LNCaP clone FGC (cell line): ENCODE data around the gene MAD1L1.

Experiments
- DNase-seq: peaks from one replicate; pipeline ENCODE4 v3.0.0-alpha.2; 2011; ENCODE audit warnings: low read depth
- H3K4me3 ChIP-seq: 2 replicates; pipeline ENCODE4 v1.5.1; 2011; ENCODE audit warnings: mild to moderate bottlenecking, low read depth, low read length, control low read depth
- TF ChIP-seq, protein P1 (sequence below): IDR thresholded peaks from 2 replicates; pipeline ENCODE4 v1.5.1; 2012; ENCODE audit warnings: mild to moderate bottlenecking; ENCODE audit not compliant: control insufficient read depth, insufficient read depth; ENCODE audit errors: extremely low read depth

MAD1L1 gene

DNA sequence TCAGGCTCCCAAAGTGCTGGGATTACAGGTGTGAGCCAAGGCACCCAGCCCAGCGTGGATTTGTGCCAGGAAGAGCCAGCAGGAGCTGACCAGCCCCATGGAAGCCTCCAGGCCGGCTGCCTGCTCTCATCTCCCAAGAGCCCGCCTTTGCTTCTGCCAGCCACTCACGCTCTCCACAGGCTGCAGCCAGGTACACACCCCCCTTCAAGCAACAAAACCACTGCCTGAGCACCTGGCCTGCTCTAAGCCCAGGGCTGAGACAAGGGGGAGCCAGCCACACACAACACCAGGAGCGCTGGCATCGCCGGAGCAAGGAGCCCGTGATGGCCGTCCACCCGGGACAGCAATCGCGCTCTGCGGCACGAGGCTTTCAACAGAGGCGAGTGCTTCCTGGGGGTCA is 34.5 kb downstream of the MAD1L1 start:
- TF ChIP-seq, protein P1, sequence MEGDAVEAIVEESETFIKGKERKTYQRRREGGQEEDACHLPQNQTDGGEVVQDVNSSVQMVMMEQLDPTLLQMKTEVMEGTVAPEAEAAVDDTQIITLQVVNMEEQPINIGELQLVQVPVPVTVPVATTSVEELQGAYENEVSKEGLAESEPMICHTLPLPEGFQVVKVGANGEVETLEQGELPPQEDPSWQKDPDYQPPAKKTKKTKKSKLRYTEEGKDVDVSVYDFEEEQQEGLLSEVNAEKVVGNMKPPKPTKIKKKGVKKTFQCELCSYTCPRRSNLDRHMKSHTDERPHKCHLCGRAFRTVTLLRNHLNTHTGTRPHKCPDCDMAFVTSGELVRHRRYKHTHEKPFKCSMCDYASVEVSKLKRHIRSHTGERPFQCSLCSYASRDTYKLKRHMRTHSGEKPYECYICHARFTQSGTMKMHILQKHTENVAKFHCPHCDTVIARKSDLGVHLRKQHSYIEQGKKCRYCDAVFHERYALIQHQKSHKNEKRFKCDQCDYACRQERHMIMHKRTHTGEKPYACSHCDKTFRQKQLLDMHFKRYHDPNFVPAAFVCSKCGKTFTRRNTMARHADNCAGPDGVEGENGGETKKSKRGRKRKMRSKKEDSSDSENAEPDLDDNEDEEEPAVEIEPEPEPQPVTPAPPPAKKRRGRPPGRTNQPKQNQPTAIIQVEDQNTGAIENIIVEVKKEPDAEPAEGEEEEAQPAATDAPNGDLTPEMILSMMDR: no peak
- peak; percentile 85 for DNase-seq
- H3K4me3 ChIP-seq: no peak overlapping the region

- no peak overlapping the region for H3K4me3 ChIP-seq
- DNase-seq: no peak
- TF ChIP-seq, protein P1: no peak
These were observed 35.1 kb downstream of the MAD1L1 start for GRCh38 chr7:2197436-2198155.

GRCh38 chr7:2196381-2197378 is 36.1 kb downstream of the MAD1L1 start:
- TF ChIP-seq, protein P1: no peak
- H3K4me3 ChIP-seq: no peak overlapping the region
- peak; percentile 68 for DNase-seq

GRCh38 chr7:2195400-2196246 is 37.1 kb downstream of the MAD1L1 start:
- no peak overlapping the region for H3K4me3 ChIP-seq
- TF ChIP-seq, protein P1: no peak
- no peak for DNase-seq

- TF ChIP-seq, protein P1: no peak
- H3K4me3 ChIP-seq: peak overlapping the region; percentile 30
- no peak for DNase-seq
These were observed 39.0 kb downstream of the MAD1L1 start for GRCh38 chr7:2193575-2194305.
